H9 (cell line): ENCODE results near the gene RXFP2. TPM values are rescaled to one million over a fixed set of nuclear protein-coding genes. Genes with fewer than 3 reads are reported as not detected.

Experiments
- DNase-seq: peaks from one replicate; pipeline ENCODE4 v3.0.0-alpha.2; 2017
- H2AFZ ChIP-seq: one replicate; pipeline ENCODE4 v1.6.1; 2013; ENCODE audit warnings: mild to moderate bottlenecking, low read length, control low read depth, moderate library complexity
- H2AK5ac ChIP-seq: 2 replicates; pipeline ENCODE4 v1.6.1; 2013; ENCODE audit warnings: low read length, control low read depth, mixed read lengths; ENCODE audit not compliant: insufficient read length
- H2BK120ac ChIP-seq: one replicate; pipeline ENCODE4 v1.6.1; 2013; ENCODE audit warnings: low read depth, mild to moderate bottlenecking, low read length, control low read depth, inconsistent platforms; ENCODE audit not compliant: poor library complexity, severe bottlenecking
- H2BK12ac ChIP-seq: 2 replicates; pipeline ENCODE4 v1.6.1; 2013; ENCODE audit warnings: low read length, control low read depth, mixed read lengths, low read depth; ENCODE audit not compliant: insufficient read length
- H2BK15ac ChIP-seq: 2 replicates; pipeline ENCODE4 v1.6.1; 2013; ENCODE audit warnings: low read depth, low read length, control low read depth
- H2BK20ac ChIP-seq: one replicate; pipeline ENCODE4 v1.6.1; 2013; ENCODE audit warnings: low read depth, mild to moderate bottlenecking, low read length, control low read depth, inconsistent platforms; ENCODE audit not compliant: poor library complexity, severe bottlenecking
- H2BK5ac ChIP-seq: 2 replicates; pipeline ENCODE4 v1.6.1; 2013; ENCODE audit warnings: low read length, control low read depth, mixed read lengths; ENCODE audit not compliant: insufficient read length
- H3K14ac ChIP-seq: 2 replicates; pipeline ENCODE4 v1.6.1; 2013; ENCODE audit warnings: low read length, control low read depth; ENCODE audit not compliant: insufficient read depth
- H3K18ac ChIP-seq: 2 replicates; pipeline ENCODE4 v1.6.1; 2013; ENCODE audit warnings: low read depth, mild to moderate bottlenecking, mixed read lengths, low read length, control low read depth; ENCODE audit not compliant: insufficient read length
- H3K23ac ChIP-seq: 2 replicates; pipeline ENCODE4 v1.6.1; 2013; ENCODE audit warnings: low read length, control low read depth, mixed read lengths, low read depth; ENCODE audit not compliant: insufficient read length
- H3K23me2 ChIP-seq: 2 replicates; pipeline ENCODE4 v1.6.1; 2013; ENCODE audit warnings: low read depth, mild to moderate bottlenecking, mixed read lengths, low read length, control low read depth; ENCODE audit not compliant: insufficient read length, poor library complexity, severe bottlenecking
- H3K27ac ChIP-seq: 2 replicates; pipeline ENCODE4 v1.5.1; 2013; ENCODE audit warnings: low read length, control low read depth, mixed read lengths, low read depth; ENCODE audit not compliant: insufficient read length
- H3K27me3 ChIP-seq: 2 replicates; pipeline ENCODE4 v1.6.1; 2013; ENCODE audit warnings: low read length, control low read depth, inconsistent platforms; ENCODE audit not compliant: insufficient read depth
- H3K4ac ChIP-seq: 2 replicates; pipeline ENCODE4 v1.6.1; 2013; ENCODE audit warnings: low read depth, mild to moderate bottlenecking, control low read depth, inconsistent platforms, low read length, moderate library complexity
- H3K4me1 ChIP-seq: 2 replicates; pipeline ENCODE4 v1.6.1; 2013; ENCODE audit warnings: low read length, control low read depth, inconsistent platforms; ENCODE audit not compliant: insufficient read depth
- H3K4me2 ChIP-seq: 2 replicates; pipeline ENCODE4 v1.6.1; 2013; ENCODE audit warnings: low read length, control low read depth, mixed read lengths; ENCODE audit not compliant: insufficient read length, insufficient read depth
- H3K56ac ChIP-seq: 2 replicates; pipeline ENCODE4 v1.6.1; 2013; ENCODE audit warnings: low read depth, mild to moderate bottlenecking, mixed read lengths, low read length, control low read depth; ENCODE audit not compliant: insufficient read length
- H3K79me1 ChIP-seq: 2 replicates; pipeline ENCODE4 v1.6.1; 2013; ENCODE audit warnings: low read depth, mild to moderate bottlenecking, moderate library complexity, low read length, control low read depth, inconsistent platforms; ENCODE audit not compliant: insufficient read depth, poor library complexity, severe bottlenecking
- H3K79me2 ChIP-seq: 2 replicates; pipeline ENCODE4 v1.6.1; 2013; ENCODE audit warnings: low read length, control low read depth, inconsistent platforms; ENCODE audit not compliant: insufficient read depth
- H3K9ac ChIP-seq: 2 replicates; pipeline ENCODE4 v1.6.1; 2013; ENCODE audit warnings: low read length, control low read depth, mixed read lengths; ENCODE audit not compliant: insufficient read length; ENCODE audit errors: extremely low read depth
- H3K9me3 ChIP-seq: one replicate; pipeline ENCODE4 v1.6.1; 2013; ENCODE audit warnings: low read depth, low read length, inconsistent platforms; ENCODE audit not compliant: control insufficient read depth
- H3T11ph ChIP-seq: one replicate; pipeline ENCODE4 v1.6.1; 2013; ENCODE audit warnings: mild to moderate bottlenecking, low read length, control low read depth, inconsistent platforms
- H4K20me1 ChIP-seq: one replicate; pipeline ENCODE4 v1.6.1; 2013; ENCODE audit not compliant: control insufficient read depth, insufficient read length, insufficient read depth
- H4K5ac ChIP-seq: 2 replicates; pipeline ENCODE4 v1.6.1; 2013; ENCODE audit warnings: low read depth, mild to moderate bottlenecking, mixed read lengths, low read length, control low read depth; ENCODE audit not compliant: insufficient read length
- H4K8ac ChIP-seq: replicated peaks from 2 replicates; pipeline ENCODE4 v1.6.1; 2013; ENCODE audit warnings: low read length, control low read depth, mixed read lengths, low read depth; ENCODE audit not compliant: insufficient read length
- H4K91ac ChIP-seq: 2 replicates; pipeline ENCODE4 v1.6.1; 2013; ENCODE audit warnings: low read depth, mild to moderate bottlenecking, moderate library complexity, mixed read lengths, low read length, control low read depth; ENCODE audit not compliant: insufficient read length
- H3K27ac Mint-ChIP-seq, 3 experiments: 2 replicates in 2 of 3; 3 replicates in 1 of 3; pipeline ENCODE4 v1.8.0; 2020 to 2021; ENCODE audit warnings: mixed read lengths in 3 of 3, mild to moderate bottlenecking in 1 of 3, moderate library complexity in 1 of 3
- H3K27me3 Mint-ChIP-seq: 2 replicates; pipeline ENCODE4 v1.8.0; 2021; ENCODE audit warnings: low read depth, mild to moderate bottlenecking, moderate library complexity, mixed read lengths
- H3K36me3 Mint-ChIP-seq, 3 experiments: 2 replicates in 2 of 3; 3 replicates in 1 of 3; pipeline ENCODE4 v1.8.0; 2020 to 2021; ENCODE audit warnings: low read depth in 3 of 3, mixed read lengths in 3 of 3; ENCODE audit not compliant: insufficient read depth in 1 of 3
- H3K4me1 Mint-ChIP-seq, 2 experiments: 2 replicates each; pipeline ENCODE4 v1.8.0; 2020; ENCODE audit warnings: mixed read lengths in 2 of 2
- H3K4me3 Mint-ChIP-seq, 2 experiments: 2 replicates in 1 of 2; 3 replicates in 1 of 2; pipeline ENCODE4 v1.8.0; 2020 to 2021; ENCODE audit warnings: mild to moderate bottlenecking in 2 of 2, mixed read lengths in 2 of 2, moderate library complexity in 1 of 2
- H3K9me3 Mint-ChIP-seq, 2 experiments: 2 replicates in 1 of 2; 3 replicates in 1 of 2; pipeline ENCODE4 v1.8.0; 2020; ENCODE audit warnings: mild to moderate bottlenecking in 2 of 2, mixed read lengths in 2 of 2, moderate library complexity in 1 of 2
- WGBS: extraction: QIAGEN DNeasy Blood & Tissue Kit; methylation state at CpG from one replicate; pipeline ENCODE4 v1.1.7; 2013; ENCODE audit warnings: missing lambda C conversion rate, low lambda C conversion rate, mixed read lengths; ENCODE audit not compliant: insufficient read length; ENCODE audit errors: extremely low coverage; 5-methylcytosine and 5-hydroxymethylcytosine counted together
- total RNA-seq: library from RNA; stranded (reverse); gene quantifications from 2 replicates; pipeline ENCODE4 v1.2.1, GENCODE V29; 2021
- TF ChIP-seq, protein P1 (sequence below): fragments of 200-600 bp; sonication (generic); conservative IDR thresholded peaks from 3 replicates; pipeline ENCODE4 v1.8.0; 2021; ENCODE audit warnings: antibody characterized with exemption, mild to moderate bottlenecking

Gene RXFP2
- total RNA-seq, 1 experiment from 2014 or later, result not detected

DNA sequence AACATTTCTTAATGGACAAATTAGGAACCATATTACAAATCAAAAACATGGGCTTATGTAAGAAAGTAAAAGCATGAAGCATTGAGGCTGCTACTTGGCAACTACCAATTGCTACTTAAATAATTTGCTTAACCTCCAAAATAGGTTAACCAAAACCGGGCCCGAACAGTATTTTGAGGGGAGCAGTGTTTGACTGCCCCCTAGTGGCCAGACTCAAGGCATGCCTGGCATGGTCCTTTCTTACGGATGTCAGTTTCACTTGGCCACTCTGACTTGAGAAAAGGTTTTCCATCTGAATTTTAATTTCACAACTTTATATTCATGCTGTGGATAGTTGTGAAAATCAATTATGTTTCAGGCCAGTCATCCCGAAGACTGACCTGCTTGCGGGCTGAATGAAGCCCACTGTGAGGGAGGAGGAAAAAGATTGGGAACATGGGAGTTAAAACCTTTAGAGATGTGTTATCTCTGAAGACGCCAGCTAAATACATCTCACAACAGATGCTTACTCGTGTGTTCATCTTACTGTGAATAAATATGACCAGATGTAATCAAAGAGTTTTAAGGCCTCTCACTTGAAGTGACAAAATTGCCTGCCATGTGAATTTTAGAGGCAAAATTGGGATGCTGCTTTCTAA lies 2.9 kb downstream of the RXFP2 start:
- Histone ChIP-seq H2BK15ac (no peak overlapping the region), H2BK20ac (no peak overlapping the region), H3K23me2 (no peaks in the 10 kb centered on the region), H3K23ac (no peak overlapping the region), H4K91ac (no peak overlapping the region), H4K20me1 (peaks cover 2% of the 10 kb centered on the region), H3K27ac (no peak overlapping the region), H3K4me2 (no peak overlapping the region), H4K5ac (no peak overlapping the region), H3K79me1 (no peaks in the 10 kb centered on the region), H2BK12ac (no peak overlapping the region), H3T11ph (no peak overlapping the region), H3K9ac (no peak overlapping the region), H2BK120ac (no peak overlapping the region), H3K4me1 (no peaks in the 10 kb centered on the region; the same call in 1 of the 2 replicates), H4K8ac (no peak overlapping the region), H2BK5ac (no peak overlapping the region), H3K9me3 (no peaks in the 10 kb centered on the region), H3K14ac (no peak overlapping the region), H3K18ac (no peak overlapping the region), H2AFZ (peak overlapping the region; percentile 53), H3K56ac (no peak overlapping the region), H2AK5ac (no peak overlapping the region), H3K79me2 (no peaks in the 10 kb centered on the region), H3K4ac (no peak overlapping the region), H3K27me3 (no peaks in the 10 kb centered on the region)
- TF ChIP-seq, protein P1, sequence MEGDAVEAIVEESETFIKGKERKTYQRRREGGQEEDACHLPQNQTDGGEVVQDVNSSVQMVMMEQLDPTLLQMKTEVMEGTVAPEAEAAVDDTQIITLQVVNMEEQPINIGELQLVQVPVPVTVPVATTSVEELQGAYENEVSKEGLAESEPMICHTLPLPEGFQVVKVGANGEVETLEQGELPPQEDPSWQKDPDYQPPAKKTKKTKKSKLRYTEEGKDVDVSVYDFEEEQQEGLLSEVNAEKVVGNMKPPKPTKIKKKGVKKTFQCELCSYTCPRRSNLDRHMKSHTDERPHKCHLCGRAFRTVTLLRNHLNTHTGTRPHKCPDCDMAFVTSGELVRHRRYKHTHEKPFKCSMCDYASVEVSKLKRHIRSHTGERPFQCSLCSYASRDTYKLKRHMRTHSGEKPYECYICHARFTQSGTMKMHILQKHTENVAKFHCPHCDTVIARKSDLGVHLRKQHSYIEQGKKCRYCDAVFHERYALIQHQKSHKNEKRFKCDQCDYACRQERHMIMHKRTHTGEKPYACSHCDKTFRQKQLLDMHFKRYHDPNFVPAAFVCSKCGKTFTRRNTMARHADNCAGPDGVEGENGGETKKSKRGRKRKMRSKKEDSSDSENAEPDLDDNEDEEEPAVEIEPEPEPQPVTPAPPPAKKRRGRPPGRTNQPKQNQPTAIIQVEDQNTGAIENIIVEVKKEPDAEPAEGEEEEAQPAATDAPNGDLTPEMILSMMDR, result peak; percentile 99
- H3K9me3 Mint-ChIP-seq, result no peaks in the 10 kb centered on the region; a peak in 1 of 5 replicates
- peaks cover 2 to 8% of the 10 kb centered on the region in 2 experiments; a peak in 3 of 4 replicates for H3K4me1 Mint-ChIP-seq
- H3K27ac Mint-ChIP-seq, result no peak overlapping the region
- H3K36me3 Mint-ChIP-seq, result no peaks in the 10 kb centered on the region
- peak; percentile 66 for DNase-seq
- WGBS, result no CpG with 5 or more reads among the region's 7 CpGs
- H3K27me3 Mint-ChIP-seq, result no peaks in the 10 kb centered on the region
- no peak overlapping the region for H3K4me3 Mint-ChIP-seq
